OCI-LY7 (cell line): Measurements from ENCODE around the gene TCEANC2. TPM values are rescaled to one million over a fixed set of nuclear protein-coding genes. Genes with fewer than 3 reads are reported as not detected.

Source experiments
- BruUV-seq: library from RNA; stranded (reverse); fragments of 400-500 nt; replicated peaks from 2 replicates; lab custom pipeline; 2021; lab: Mats Ljungman, UMichigan
- CTCF ChIA-PET: fragments of 300-600 bp; sonication (Branson Sonifier 250); formaldehyde crosslinking; loops from one replicate; lab custom pipeline; 2022; ENCODE audit warnings: antibody characterized with exemption; ENCODE audit not compliant: unreplicated experiment; lab: Charles Lee
- POLR2A ChIA-PET: fragments of 300-600 bp; sonication (Branson Sonifier 250); formaldehyde crosslinking; loops from one replicate; lab custom pipeline; 2022; ENCODE audit warnings: antibody characterized with exemption; lab: Charles Lee
- DNase-seq: peaks from one replicate; pipeline ENCODE4 v3.0.0-alpha.2; 2015; ENCODE audit warnings: low spot score
- H2AFZ ChIP-seq: fragments of 200-600 bp; sonication (generic), shearing (Covaris generic); 2 replicates; pipeline ENCODE4 v1.6.1; 2014; ENCODE audit warnings: mild to moderate bottlenecking, antibody characterized with exemption, low read length, moderate library complexity
- H3K27ac ChIP-seq: fragments of 200-600 bp; sonication (generic); 2 replicates; pipeline ENCODE4 v1.5.1; 2014; ENCODE audit warnings: mixed run types, low read depth, mild to moderate bottlenecking, moderate library complexity, low read length, inconsistent platforms; ENCODE audit not compliant: poor library complexity, severe bottlenecking
- H3K36me3 ChIP-seq: fragments of 200-600 bp; sonication (generic); 2 replicates; pipeline ENCODE4 v1.6.1; 2014; ENCODE audit warnings: mild to moderate bottlenecking, antibody characterized with exemption, low read length, moderate library complexity, mixed read lengths; ENCODE audit not compliant: insufficient read depth
- H3K4me1 ChIP-seq: fragments of 200-600 bp; sonication (generic); 2 replicates; pipeline ENCODE4 v1.5.1; 2014; ENCODE audit warnings: mild to moderate bottlenecking, low read length; ENCODE audit not compliant: insufficient read depth, poor library complexity, severe bottlenecking
- H3K4me2 ChIP-seq: fragments of 200-600 bp; sonication (generic); 2 replicates; pipeline ENCODE4 v1.6.1; 2014; ENCODE audit warnings: mild to moderate bottlenecking, low read length
- H3K4me3 ChIP-seq: fragments of 200-600 bp; sonication (generic); 2 replicates; pipeline ENCODE4 v1.5.1; 2014; ENCODE audit warnings: mild to moderate bottlenecking, low read depth, low read length; ENCODE audit not compliant: poor library complexity, severe bottlenecking
- H3K79me2 ChIP-seq: fragments of 200-600 bp; sonication (generic); 2 replicates; pipeline ENCODE4 v1.6.1; 2016; ENCODE audit warnings: low read depth, mild to moderate bottlenecking, low read length, moderate library complexity, mixed read lengths; ENCODE audit not compliant: insufficient read depth
- H3K9me2 ChIP-seq: fragments of 200-600 bp; sonication (generic); 2 replicates; pipeline ENCODE4 v1.6.1; 2016; ENCODE audit warnings: mild to moderate bottlenecking, low read length, mixed read lengths; ENCODE audit not compliant: insufficient read depth
- H3K9me3 ChIP-seq: fragments of 200-600 bp; sonication (generic); 2 replicates; pipeline ENCODE4 v1.6.1; 2014; ENCODE audit warnings: mild to moderate bottlenecking, mixed run types, low read length, mixed read lengths
- H4K20me1 ChIP-seq: fragments of 200-600 bp; sonication (generic); 2 replicates; pipeline ENCODE4 v1.6.1; 2014; ENCODE audit warnings: mild to moderate bottlenecking, antibody characterized with exemption, low read length, moderate library complexity, mixed read lengths; ENCODE audit not compliant: insufficient read depth
- CTCF ChIP-seq: fragments of 200-600 bp; sonication (generic); conservative IDR thresholded peaks from 2 replicates; pipeline ENCODE4 v1.5.1; 2014; ENCODE audit warnings: mild to moderate bottlenecking, antibody characterized with exemption, low read length, moderate library complexity, mixed read lengths
- EZH2phosphoT487 ChIP-seq: fragments of 200-600 bp; sonication (generic); IDR thresholded peaks from 2 replicates; pipeline ENCODE4 v1.6.1; 2018; ENCODE audit warnings: low read depth, borderline replicate concordance, mild to moderate bottlenecking, mixed run types, antibody characterized with exemption, low read length, moderate library complexity, mixed read lengths
- intact Hi-C: fragments of 100-400 bp; cut with micrococcal nuclease; formaldehyde crosslinking; loops from one replicate; pipeline ENCODE4 v1.10.0; 2022; ENCODE audit not compliant: unreplicated experiment
- total RNA-seq, 2 experiments: library from RNA; depleted of rRNA in 1 of 2; stranded (reverse); fragments of >200 nt in 1 of 2; shearing (Covaris generic) in 1 of 2; gene quantifications; 2 replicates each; pipeline ENCODE4 v1.2.3, GENCODE V29; 2014 to 2022

Gene TCEANC2
- total RNA-seq, 2 experiments from 2014 or later: 5.1 to 9.5 TPM

GRCh38 chr1:54081306-54082270 lies 28.2 kb downstream of the TCEANC2 start:
- Histone ChIP-seq H3K79me2 (no peaks in the 10 kb centered on the region), H3K27ac (no peak overlapping the region), H3K9me2 (no peaks in the 10 kb centered on the region), H4K20me1 (no peaks in the 10 kb centered on the region), H3K9me3 (no peaks in the 10 kb centered on the region), H3K4me2 (no peak overlapping the region), H3K4me3 (no peak overlapping the region), H3K4me1 (no peaks in the 10 kb centered on the region), H3K36me3 (no peaks in the 10 kb centered on the region), H2AFZ (no peak overlapping the region)
- CTCF ChIA-PET: no interaction called here
- POLR2A ChIA-PET: no interaction called here
- TF ChIP-seq EZH2phosphoT487: no peak
- peak; percentile 96 for TF ChIP-seq CTCF
- intact Hi-C loops: no loop called here
- BruUV-seq: no TSS peak
- peak; percentile 65 for DNase-seq

- CTCF ChIA-PET: no interaction called here
- POLR2A ChIA-PET: interaction anchor here (1.2 kb wide), 1 partner anchor 640 kb away, joined by 3 read pairs; no protein-coding TSS in a partner anchor
- H3K9me3 ChIP-seq: no peaks in the 10 kb centered on the region
- no peak overlapping the region for H2AFZ ChIP-seq
- no peak overlapping the region for H3K4me3 ChIP-seq
- H3K79me2 ChIP-seq: no peaks in the 10 kb centered on the region
- H3K27ac ChIP-seq: no peak overlapping the region
- H3K36me3 ChIP-seq: no peaks in the 10 kb centered on the region
- BruUV-seq: no TSS peak
- no peaks in the 10 kb centered on the region; the same call in 1 of the 2 replicates for H4K20me1 ChIP-seq
- H3K9me2 ChIP-seq: no peaks in the 10 kb centered on the region
- intact Hi-C loops: no loop called here
- no peak overlapping the region for H3K4me2 ChIP-seq
- H3K4me1 ChIP-seq: no peaks in the 10 kb centered on the region
- TF ChIP-seq CTCF: no peak
- no peak for TF ChIP-seq EZH2phosphoT487
- no peak for DNase-seq
Observed at GRCh38 chr1:54084794-54085193, 31.4 kb downstream of the TCEANC2 start.

GRCh38 chr1:54086754-54087153 lies 33.3 kb downstream of the TCEANC2 start:
- Histone ChIP-seq H3K4me1 (no peaks in the 10 kb centered on the region), H3K4me3 (no peak overlapping the region), H3K4me2 (no peak overlapping the region), H4K20me1 (no peaks in the 10 kb centered on the region; the same call in 1 of the 2 replicates), H3K27ac (no peak overlapping the region), H3K79me2 (no peaks in the 10 kb centered on the region), H3K9me3 (no peaks in the 10 kb centered on the region), H3K36me3 (no peaks in the 10 kb centered on the region), H2AFZ (no peak overlapping the region), H3K9me2 (no peaks in the 10 kb centered on the region)
- ChIA-PET POLR2A (interaction anchor here (1.2 kb wide), 1 partner anchor 11 kb away, joined by 3 read pairs; no protein-coding TSS in a partner anchor), CTCF (no interaction called here)
- no TSS peak for BruUV-seq
- TF ChIP-seq CTCF (no peak), EZH2phosphoT487 (no peak)
- intact Hi-C loops: no loop called here
- no peak for DNase-seq
